DMS153 treated with DMSO at 0.1 percent for 48 hours (cell line): ENCODE data around the gene MAGI2.
A peak's percentile ranks its signal among the peaks of the same experiment; 100 is the strongest.

Experiments used
- DNase-seq: peaks from one replicate; lab custom pipeline; 2025; ENCODE audit not compliant: unreplicated experiment; lab: John Stamatoyannopoulos, UW

Gene MAGI2

GRCh38 chr7:78172267-78172757 lies 1281.2 kb downstream of the MAGI2 start:
- DNase-seq: no peak

- DNase-seq: no peak
Measured at GRCh38 chr7:78171398-78171797, 1282.1 kb downstream of the MAGI2 start.

- DNase-seq: no peak
Measured at GRCh38 chr7:78170815-78171214, 1282.7 kb downstream of the MAGI2 start.

- no peak for DNase-seq
Measured at GRCh38 chr7:78169992-78170391, 1283.5 kb downstream of the MAGI2 start.

GRCh38 chr7:78168865-78169264 lies 1284.6 kb downstream of the MAGI2 start:
- DNase-seq: no peak

- no peak for DNase-seq
Measured at GRCh38 chr7:78167860-78168259, 1285.6 kb downstream of the MAGI2 start.

GRCh38 chr7:78165854-78166253 lies 1287.6 kb downstream of the MAGI2 start:
- DNase-seq: no peak

- no peak for DNase-seq
Measured at GRCh38 chr7:78165454-78165853, 1288.0 kb downstream of the MAGI2 start.

- DNase-seq: no peak
Measured at GRCh38 chr7:78164459-78164858, 1289.0 kb downstream of the MAGI2 start.

GRCh38 chr7:78161781-78162180 lies 1291.7 kb downstream of the MAGI2 start:
- no peak for DNase-seq

- DNase-seq: no peak
Measured at GRCh38 chr7:78159545-78159944, 1293.9 kb downstream of the MAGI2 start.

- no peak for DNase-seq
Measured at GRCh38 chr7:78153285-78153684, 1300.2 kb downstream of the MAGI2 start.

- no peak for DNase-seq
Measured at GRCh38 chr7:78151229-78151628, 1302.2 kb downstream of the MAGI2 start.

GRCh38 chr7:78149787-78150186 lies 1303.7 kb downstream of the MAGI2 start:
- DNase-seq: no peak

GRCh38 chr7:78148166-78148894 lies 1305.1 kb downstream of the MAGI2 start:
- DNase-seq: no peak

GRCh38 chr7:78146546-78146945 lies 1306.9 kb downstream of the MAGI2 start:
- DNase-seq: no peak

- no peak for DNase-seq
Measured at GRCh38 chr7:78143661-78144060, 1309.8 kb downstream of the MAGI2 start.

- DNase-seq: no peak
Measured at GRCh38 chr7:78141522-78142281, 1311.8 kb downstream of the MAGI2 start.

GRCh38 chr7:78140109-78140508 lies 1313.4 kb downstream of the MAGI2 start:
- DNase-seq: no peak

GRCh38 chr7:78139335-78139734 lies 1314.1 kb downstream of the MAGI2 start:
- no peak for DNase-seq

GRCh38 chr7:78134774-78135173 lies 1318.7 kb downstream of the MAGI2 start:
- no peak for DNase-seq

- peak; percentile 11 for DNase-seq
Measured at GRCh38 chr7:78134256-78134655, 1319.2 kb downstream of the MAGI2 start.
